ENCODE results near the gene RRP1B.

- TF ChIP-seq E2F6 (IDR thresholded peaks at IDR 0.05; ENCODE audit: borderline replicate concordance, low read depth) (no peak), HES2 (IDR thresholded peaks at IDR 0.05) (no peak), CTCF (IDR thresholded peaks at IDR 0.05) (no peak)
Observed at GRCh38 chr21:43703035-43703880, 43.9 kb downstream of the RRP1B start.
